Activated effector memory CD4-positive, alpha-beta T cell treated with anti-CD3 and anti-CD28 coated beads, Interleukin-2, amount 50 U/mL, for 16 hours (primary cell): ENCODE data around the gene STK24.

ENCODE experiments used
- DNase-seq: peaks from one replicate; pipeline ENCODE4 v3.0.0-alpha.2; 2020

STK24 gene

DNA sequence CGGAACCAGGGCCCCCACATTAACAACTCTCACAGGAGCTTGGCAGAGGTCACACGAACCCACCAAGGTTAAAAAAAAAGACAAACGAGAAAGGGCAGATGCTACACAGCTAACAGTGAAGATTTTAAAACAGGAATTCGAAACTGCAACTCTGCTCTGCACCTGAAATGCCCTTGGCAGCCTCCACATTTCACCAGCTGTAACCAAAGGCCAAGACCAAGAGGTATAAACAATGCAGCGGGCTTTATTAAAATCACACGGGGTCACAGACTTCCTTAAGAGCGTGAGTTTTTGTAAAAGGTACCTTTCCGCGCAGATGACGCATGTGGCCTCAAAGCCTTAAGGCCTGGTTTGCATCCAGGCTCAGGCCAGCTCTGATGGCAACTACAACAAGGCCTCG lies 88.2 kb downstream of the STK24 start:
- no peak for DNase-seq

- DNase-seq, result no peak
Measured at GRCh38 chr13:98487522-98487921, 89.4 kb downstream of the STK24 start.

DNA sequence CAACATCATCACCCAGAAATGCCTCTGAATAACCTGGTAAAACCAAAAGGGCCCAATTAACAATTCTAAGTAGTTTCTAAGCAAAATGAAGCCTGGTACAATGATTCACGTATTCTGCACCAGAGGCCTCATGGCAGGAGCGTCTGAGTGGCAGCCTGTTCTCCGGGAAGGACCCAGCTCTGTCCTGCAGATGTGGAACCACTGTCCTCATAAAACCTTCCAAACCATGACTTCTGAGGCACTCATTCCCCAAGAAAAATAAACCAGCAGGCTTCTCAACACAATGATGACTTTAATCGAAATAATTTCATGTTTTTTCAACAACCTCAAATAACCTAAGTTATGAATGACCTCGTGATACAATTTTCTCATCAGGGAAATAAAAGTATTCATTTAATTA lies 89.9 kb downstream of the STK24 start:
- no peak for DNase-seq

DNA sequence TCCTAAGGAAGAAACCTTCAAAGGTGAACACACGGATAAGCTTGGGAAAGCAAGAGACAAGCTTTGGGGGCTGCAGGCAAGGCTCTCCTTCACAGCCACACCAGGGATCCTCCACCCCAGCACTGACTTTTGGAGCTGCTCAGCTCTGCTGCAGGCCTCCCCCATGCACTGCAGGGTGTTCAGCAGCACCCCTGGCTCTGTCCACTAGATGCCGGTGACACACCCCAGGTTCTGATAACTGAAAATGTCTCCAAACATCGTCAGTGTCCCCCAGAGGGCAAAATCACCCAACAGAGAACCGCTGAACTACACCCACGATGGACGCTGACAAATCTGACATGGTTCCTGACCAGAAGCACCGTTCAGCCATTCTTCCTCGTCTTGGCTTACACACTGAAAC lies 90.5 kb downstream of the STK24 start:
- DNase-seq, result no peak

DNA sequence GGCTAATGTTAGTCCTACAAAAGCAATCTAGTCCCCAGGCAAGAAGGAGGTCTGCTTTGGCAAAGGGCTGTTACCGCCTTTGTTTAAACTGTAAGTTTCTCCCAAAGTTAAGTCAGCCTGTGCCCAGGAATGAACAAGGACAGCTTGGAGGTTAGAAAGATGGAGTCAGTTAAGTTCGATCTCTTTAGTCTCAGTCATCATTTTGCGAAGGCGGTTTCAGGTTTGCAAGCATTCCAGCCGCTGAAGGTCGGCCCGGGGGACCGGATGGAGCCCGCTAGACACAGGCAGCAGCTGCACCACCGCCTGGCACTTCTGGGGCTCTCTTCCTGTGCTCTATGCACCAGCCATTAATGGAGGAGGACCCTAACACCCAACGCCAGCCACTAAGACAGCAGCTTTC lies 91.3 kb downstream of the STK24 start:
- DNase-seq, result no peak

DNA sequence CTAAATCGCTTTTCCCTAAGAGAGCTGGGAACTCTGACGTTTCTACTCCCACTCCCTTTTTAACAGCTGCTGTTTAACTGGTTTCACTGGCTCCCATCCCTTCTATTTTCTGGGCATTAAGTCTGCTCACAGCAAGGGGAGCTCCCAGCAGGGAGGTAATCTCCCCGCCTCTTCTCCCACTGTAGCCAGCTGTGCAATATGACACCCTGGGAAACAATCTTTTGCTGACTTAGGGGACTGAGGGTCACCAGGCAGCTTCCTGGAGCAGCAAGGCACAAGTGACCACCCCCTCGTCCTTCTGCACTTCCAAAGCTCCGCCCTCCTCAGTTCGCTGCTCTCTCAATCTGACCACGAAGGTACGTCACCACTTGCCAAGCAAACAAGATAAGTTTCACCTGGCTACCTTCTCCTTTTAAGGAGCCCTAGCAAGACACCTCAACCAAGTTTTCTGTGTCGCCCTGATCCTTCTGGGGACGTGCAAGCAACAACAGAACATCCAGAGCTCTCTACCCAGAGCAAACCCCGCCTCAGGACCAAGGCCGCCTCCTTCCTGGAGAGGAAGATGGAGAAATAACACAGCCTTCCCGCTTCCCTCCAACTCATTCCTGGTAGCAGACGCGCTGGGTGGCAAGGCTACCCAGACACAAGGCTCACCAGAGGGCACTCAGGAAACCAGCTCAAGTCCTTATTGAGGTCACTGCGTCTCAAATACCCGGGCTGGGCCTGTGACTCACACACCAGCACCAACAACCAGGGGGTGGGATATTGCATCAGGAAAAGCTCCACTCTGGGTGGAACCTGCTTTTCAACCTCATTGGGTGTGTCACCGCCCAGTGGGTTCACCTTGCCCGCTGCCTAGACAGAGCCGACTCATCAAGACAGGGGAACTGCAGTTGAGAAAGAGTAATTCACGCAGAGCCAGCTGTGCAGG lies 92.4 kb downstream of the STK24 start:
- DNase-seq, result peak; percentile 91

DNA sequence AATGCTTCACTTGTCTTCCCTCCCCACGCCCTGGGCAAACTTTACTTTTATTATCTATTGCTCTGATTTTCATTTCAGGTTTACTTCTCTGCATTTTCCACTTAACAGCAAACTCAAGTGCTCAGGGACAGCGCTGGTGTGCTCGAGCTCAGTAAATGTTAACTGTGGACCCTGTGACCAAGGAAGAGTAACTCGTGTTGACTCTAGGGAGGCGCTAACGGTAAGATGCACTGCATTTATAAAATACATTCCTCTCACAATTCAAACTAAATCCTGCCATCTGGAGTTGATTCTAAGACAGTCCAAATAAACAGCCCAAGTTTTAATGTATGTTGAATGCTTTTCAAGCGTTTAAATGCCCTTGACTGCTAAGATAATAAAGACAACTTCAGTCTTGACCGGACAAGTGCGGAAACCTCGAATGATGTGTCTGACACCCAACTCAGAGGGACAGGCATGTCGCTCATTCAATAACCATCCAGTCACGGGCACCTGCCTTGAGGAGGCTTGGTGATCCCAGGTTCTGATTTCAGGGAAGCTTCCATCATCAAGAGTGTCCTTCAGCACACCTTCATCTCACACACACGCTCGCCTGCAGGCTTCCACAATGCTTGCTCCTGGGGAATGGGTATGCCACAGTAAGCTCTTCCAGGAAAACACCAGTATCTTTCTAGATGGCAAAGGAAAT lies 93.2 kb downstream of the STK24 start:
- no peak for DNase-seq

- DNase-seq, result peak; percentile 61
Measured at GRCh38 chr13:98482476-98483444, 94.1 kb downstream of the STK24 start.

DNA sequence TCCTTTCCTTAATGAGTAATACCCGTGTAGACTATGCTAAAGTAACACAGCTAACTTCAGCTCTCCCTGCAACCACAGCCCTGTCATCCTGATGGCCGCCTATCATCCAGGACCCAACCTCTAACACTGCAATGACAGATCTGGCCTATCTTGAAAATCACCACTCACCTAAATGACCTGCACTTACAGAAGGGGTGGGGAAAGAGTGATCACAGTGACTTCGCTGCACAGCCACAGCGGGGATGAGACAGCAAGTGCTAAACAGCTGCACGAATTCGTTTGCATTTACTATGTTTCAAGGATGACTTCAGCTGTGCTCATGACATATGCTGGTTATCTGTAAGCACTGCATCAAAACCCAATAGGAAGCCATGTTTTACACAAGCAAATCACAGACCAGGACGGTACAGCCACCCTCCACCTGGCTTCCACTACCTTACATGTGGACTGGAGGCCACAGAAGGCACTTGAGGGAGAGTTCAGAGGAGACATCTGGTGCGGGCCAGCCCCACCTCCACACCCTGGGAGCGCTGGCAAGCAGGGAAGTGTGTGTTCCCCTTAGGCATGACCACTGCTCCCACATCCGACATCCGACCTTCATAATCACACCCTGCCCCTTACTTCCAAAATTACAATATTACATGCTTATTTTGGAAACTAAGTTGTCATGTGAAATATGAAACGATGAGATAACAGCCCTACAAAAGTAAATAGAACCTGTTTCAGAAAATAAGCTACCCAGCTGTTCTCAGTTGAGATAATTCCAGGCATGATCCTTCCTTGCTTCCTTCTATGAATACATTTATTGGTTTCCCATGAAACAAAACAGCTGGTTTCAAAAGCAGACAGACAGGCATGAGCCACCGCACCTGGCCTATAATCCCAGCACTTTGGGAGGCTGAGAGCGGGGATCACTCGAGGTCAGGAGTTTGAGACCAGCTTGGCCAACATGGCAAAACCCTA lies 95.7 kb downstream of the STK24 start:
- peak; percentile 72 for DNase-seq

- DNase-seq, result no peak
Measured at GRCh38 chr13:98479496-98480003, 97.4 kb downstream of the STK24 start.

GRCh38 chr13:98478189-98479129 lies 98.4 kb downstream of the STK24 start:
- peak; percentile 69 for DNase-seq

GRCh38 chr13:98476538-98476966 lies 100.4 kb downstream of the STK24 start:
- peak; percentile 96 for DNase-seq

DNA sequence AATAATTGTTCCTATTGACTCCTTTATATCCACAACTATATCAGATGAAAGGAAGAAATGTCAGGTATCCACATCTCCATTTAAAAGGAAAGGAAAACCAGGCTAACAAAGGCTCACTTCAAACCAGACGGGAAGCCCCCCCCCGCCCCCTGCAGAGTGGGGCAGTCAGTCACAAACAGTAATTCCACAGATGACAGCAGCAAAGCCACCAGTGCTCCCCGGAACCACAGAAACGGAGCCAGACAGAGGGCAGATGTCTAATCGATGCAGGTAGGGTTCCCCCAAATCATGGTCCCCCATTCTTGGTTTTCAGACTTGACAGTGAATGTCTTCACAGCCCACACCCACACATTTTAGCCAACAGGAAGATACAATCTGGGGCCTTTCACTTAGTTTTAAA lies 100.8 kb downstream of the STK24 start:
- DNase-seq, result peak; percentile 85

DNA sequence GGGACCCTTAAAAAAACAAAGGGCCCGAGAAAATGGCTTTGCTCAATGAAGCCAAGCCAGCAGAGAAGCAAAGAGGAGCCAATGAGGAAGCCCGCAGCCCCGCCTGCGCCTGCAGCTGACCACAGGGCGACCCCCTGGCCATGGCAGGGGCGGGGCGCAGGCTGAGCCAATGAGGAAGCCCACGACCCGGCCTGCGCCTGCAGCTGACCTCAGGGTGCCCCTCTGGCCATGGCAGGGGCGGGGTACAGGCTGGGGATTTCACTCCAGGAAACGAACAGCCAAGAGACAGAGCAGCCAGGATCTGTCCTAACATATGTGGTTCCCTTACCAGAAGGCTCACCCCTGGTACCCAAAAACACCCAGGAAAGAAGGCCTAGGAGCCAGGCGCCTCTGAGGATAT lies 101.4 kb downstream of the STK24 start:
- DNase-seq, result no peak

- no peak for DNase-seq
Measured at GRCh38 chr13:98474761-98475160, 102.1 kb downstream of the STK24 start.

- DNase-seq, result no peak
Measured at GRCh38 chr13:98474292-98474691, 102.6 kb downstream of the STK24 start.

DNA sequence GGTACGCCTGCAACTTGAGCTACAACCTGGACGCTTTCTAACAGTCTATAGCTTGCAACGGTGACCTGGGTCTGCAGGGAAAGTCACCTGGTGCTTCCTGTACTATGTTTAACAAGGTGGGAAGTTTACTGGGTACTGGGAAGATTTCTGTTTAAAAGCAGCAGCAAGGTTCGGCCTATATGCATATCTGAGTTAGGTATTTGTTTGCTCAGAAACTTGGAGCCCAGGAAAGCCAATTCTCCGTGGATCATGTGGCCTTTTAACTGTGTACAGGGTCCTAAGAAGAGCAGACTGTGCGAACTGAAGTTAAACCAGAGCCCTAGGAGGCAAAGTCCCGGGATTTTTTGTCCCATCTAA lies 103.1 kb downstream of the STK24 start:
- no peak for DNase-seq

GRCh38 chr13:98473135-98473787 lies 103.6 kb downstream of the STK24 start:
- DNase-seq, result no peak

DNA sequence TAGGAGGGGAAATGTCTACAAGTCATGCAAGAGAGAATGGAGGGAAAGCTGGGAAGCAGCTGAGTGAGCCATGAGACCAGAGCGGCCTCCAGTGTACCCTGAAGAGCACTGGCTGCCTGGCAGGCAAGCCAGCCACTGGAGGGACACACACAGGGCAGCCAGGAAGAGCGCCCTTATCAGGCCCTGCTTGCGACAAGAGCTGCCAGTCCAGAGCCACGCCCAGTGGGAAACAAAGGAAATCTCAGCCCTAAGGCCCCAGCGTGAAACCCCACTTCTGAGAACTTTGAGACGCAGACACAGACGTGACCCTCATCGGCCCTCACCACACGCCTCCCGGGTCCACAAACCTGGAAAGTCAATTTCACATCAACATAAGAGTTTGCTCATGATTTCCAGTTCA lies 105.0 kb downstream of the STK24 start:
- no peak for DNase-seq

DNA sequence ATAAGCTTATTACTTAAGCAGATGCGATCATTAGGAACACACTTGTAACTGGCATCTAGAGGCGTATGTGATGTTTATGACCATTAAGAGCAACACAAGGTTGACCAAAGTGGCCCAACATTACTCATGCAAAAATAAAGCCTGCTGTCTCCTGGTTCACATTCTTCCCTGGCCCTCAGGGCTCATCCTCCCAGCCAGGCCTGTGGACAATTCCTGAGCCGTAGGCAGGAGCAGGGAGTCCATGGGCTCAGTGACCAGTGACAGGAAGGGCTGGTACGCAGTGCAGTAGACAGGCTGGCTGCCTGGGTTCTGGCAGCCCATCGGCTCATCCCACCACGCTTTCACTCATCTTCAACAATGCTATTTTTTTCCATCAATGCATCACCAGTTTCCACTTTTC lies 106.0 kb downstream of the STK24 start:
- no peak for DNase-seq
